ENCODE results near the gene ARHGEF39. TPM values are rescaled to one million over a fixed set of nuclear protein-coding genes. Genes with fewer than 3 reads are reported as not detected.

Gene ARHGEF39
- total RNA-seq, 1 experiment from 2014 or later: 15.4 TPM

DNA sequence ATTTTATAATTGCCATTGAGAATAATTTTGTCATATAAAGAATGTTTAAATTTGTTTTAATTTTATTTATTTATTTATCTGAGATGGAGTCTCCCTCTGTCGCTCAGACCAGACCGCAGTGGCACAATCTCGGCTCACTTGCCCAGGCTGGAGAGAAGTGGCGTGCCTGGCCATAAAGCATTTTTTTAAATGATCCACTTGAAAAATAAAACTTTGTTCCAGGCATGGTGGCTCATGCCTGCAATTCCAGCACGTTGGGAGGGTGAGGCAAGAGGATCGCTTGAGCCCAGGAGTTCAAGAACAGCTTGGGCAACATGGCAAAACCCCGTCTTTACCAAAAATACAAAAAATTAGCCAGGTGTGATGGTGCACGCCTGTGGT, 12.2 kb downstream of the ARHGEF39 start:
- DNase-seq: no peak
- peaks cover 7% of the 10 kb centered on the region for H3K4me1 Mint-ChIP-seq (ENCODE audit: low read depth, unreplicated experiment)
- BruUV-seq (replicated peaks): no TSS peak
- TF ChIP-seq, protein P1, sequence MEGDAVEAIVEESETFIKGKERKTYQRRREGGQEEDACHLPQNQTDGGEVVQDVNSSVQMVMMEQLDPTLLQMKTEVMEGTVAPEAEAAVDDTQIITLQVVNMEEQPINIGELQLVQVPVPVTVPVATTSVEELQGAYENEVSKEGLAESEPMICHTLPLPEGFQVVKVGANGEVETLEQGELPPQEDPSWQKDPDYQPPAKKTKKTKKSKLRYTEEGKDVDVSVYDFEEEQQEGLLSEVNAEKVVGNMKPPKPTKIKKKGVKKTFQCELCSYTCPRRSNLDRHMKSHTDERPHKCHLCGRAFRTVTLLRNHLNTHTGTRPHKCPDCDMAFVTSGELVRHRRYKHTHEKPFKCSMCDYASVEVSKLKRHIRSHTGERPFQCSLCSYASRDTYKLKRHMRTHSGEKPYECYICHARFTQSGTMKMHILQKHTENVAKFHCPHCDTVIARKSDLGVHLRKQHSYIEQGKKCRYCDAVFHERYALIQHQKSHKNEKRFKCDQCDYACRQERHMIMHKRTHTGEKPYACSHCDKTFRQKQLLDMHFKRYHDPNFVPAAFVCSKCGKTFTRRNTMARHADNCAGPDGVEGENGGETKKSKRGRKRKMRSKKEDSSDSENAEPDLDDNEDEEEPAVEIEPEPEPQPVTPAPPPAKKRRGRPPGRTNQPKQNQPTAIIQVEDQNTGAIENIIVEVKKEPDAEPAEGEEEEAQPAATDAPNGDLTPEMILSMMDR (IDR thresholded peaks at IDR 0.05; ENCODE audit: unreplicated experiment): no peak
- no peak overlapping the region for H3K4me3 Mint-ChIP-seq (ENCODE audit: low read depth, unreplicated experiment)
- no peaks in the 10 kb centered on the region for H3K9me3 Mint-ChIP-seq (ENCODE audit: low read depth, unreplicated experiment)
- intact Hi-C loops (cut with micrococcal nuclease; ENCODE audit: unreplicated experiment): no loop called here
- H3K36me3 Mint-ChIP-seq (ENCODE audit: insufficient read depth, unreplicated experiment): peaks cover 10% of the 10 kb centered on the region
- H3K27me3 Mint-ChIP-seq (ENCODE audit: unreplicated experiment): peaks cover 13% of the 10 kb centered on the region
- CTCF ChIA-PET: no interaction called here
- H3K27ac Mint-ChIP-seq (ENCODE audit: unreplicated experiment): no peak overlapping the region

DNA sequence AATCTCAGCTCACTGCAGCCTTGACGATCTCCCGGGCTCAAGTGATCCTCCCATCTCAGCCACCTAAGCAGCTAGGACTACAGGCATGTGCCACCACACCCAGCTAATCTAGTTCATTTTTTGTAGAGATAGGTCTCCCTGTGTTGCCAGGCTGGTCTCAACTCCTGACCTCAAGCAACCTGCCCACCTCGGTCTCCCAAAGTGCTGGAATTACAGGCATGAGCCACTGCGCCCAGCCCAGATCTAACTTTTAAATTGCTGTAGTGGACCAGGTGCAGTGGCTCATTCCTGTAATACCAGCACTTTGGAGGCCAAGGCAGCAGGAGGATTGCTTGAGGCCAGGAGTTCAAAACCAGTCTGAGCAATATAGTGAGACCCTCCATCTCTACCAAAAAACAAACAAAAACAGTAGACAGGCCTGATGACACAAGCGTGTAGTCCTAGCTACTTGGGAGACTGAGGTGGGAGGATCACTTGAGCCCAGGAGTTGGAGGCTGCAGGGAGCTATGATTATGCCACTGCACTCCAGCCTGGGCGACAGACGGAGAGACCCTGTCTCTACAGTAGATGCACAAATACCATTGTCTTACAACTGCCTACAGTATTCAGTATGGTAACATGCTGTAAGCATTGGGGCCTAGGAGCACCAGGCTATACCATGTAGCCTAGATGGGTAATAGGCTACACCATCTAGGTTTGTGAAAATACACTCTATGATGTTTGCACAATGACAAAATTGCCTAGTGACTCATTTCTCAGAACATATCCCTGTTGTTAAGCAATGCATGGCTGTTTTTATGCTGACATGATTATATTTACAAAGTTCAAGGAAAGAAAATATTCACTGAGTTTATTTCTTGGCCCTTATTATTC, 12.8 kb downstream of the ARHGEF39 start:
- Mint-ChIP-seq H3K27ac (ENCODE audit: unreplicated experiment) (no peak overlapping the region), H3K4me1 (ENCODE audit: low read depth, unreplicated experiment) (peaks cover 12% of the 10 kb centered on the region)
- CTCF ChIA-PET: no interaction called here

DNA sequence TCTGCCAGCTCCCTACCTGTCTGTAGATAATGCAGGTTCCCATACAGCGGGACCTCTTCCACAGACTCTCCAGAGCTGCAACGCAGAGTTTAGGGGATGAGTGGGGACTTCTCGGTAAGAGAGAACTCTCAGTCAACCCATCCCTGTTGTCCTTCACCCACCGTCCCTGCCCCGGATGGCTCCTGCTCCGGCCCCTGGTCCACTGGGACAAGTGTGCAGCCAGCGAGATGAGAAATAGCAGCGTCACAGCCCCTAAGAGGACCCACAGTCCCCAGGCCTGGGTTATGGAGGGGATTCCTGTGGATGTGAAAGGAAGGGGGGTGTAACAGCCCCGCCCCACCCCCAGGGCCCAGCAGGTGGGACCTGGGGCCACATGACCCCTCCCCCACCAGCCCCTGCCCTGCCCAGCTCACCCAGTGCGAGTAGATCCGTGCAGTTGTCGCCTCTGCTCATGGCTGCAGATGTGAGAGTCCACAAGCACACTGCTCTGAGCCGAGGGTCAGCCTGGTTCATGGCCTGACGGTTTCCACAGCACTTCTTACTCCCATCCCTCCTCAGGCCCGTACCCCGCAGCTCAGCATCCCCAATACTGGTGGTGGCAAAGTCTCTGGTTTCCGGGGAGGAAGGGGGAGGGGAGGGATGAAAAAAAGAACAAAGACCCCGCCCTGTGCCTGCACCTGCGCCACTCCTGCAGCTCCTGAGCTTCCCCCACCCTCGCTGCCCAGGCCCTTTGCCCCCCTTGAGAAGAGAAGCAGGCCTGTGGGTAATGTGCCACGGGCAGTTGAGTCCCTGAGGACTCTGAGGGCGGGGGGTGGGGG, 14.4 kb downstream of the ARHGEF39 start, which contains the start of gene SIT1:
Gene SIT1 (minus strand): TSS at position 591 of the 818 bp plus-strand sequence. CDS start 78 bp downstream, at position 513.
- CTCF ChIA-PET: no interaction called here
- no TSS peak for BruUV-seq (replicated peaks)
- Mint-ChIP-seq H3K4me1 (ENCODE audit: low read depth, unreplicated experiment) (peaks cover 12% of the 10 kb centered on the region), H3K27me3 (ENCODE audit: unreplicated experiment) (peaks cover 22% of the 10 kb centered on the region), H3K36me3 (ENCODE audit: insufficient read depth, unreplicated experiment) (peaks cover 12% of the 10 kb centered on the region), H3K27ac (ENCODE audit: unreplicated experiment) (no peak within 1 kb of the TSS), H3K4me3 (ENCODE audit: low read depth, unreplicated experiment) (no peak within 1 kb of the TSS), H3K9me3 (ENCODE audit: low read depth, unreplicated experiment) (no peaks in the 10 kb centered on the region)
- DNase-seq: no peak
- TF ChIP-seq, protein P1 (IDR thresholded peaks at IDR 0.05; ENCODE audit: unreplicated experiment): no peak
- intact Hi-C loops (cut with micrococcal nuclease; ENCODE audit: unreplicated experiment): no loop called here

More for the DNA sequence above, 12.8 kb downstream of the ARHGEF39 start:
- Mint-ChIP-seq H3K36me3 (ENCODE audit: insufficient read depth, unreplicated experiment) (peaks cover 3% of the 10 kb centered on the region), H3K27me3 (ENCODE audit: unreplicated experiment) (peaks cover 19% of the 10 kb centered on the region), H3K9me3 (ENCODE audit: low read depth, unreplicated experiment) (no peaks in the 10 kb centered on the region), H3K4me3 (ENCODE audit: low read depth, unreplicated experiment) (no peak overlapping the region)
- TF ChIP-seq, protein P1 (IDR thresholded peaks at IDR 0.05; ENCODE audit: unreplicated experiment): no peak
- BruUV-seq (replicated peaks): no TSS peak
- intact Hi-C loops (cut with micrococcal nuclease; ENCODE audit: unreplicated experiment): no loop called here
- DNase-seq: no peak

DNA sequence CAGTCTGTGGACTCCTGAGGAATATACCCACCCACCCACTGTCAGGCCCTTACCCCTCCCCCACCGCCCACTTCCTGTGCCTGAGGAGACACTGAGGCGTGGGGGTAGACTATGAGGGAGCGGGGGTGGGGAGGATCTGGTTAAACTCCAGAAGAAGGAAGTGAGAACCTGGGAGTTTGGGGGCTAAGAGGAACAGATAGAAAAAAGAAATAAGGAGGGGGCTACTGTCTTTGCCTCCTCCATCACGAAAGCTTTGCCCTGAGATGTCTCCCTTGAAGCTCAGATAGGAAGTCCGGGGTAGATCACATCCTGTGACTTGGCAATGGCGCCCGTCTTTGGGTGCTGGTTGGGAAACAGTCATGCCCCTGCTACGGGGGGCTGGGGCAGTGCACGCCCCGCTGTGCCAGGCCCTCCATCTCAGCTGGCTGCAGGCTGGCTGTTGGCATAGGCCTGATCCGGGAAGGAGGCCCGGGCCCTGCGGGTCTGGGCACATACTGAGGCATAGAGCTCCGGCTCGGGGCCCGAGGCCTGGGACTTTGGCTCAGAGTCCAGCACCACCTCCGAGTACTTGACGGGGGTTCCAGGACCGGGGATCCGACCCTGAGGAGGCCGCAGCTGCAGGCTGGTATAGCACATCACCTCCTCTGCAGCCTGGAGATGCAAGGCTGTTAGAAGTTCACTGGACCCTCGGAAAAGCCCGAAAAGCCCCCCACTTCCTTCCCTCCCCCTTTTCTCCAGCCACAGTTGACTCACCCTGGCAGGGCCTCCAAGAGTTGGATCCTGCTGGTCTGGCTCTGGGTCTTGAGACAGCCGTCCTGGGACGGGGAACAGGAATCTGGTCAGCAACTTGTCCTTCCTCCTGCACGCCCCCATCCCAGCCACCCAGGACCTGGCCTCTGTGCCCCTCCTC, 15.3 kb downstream of the ARHGEF39 start:
- CTCF ChIA-PET: interaction anchor here (1.1 kb wide), 1 partner anchor 15 kb away, joined by 3 read pairs; the partner anchor contains the start of gene ARHGEF39
- Mint-ChIP-seq H3K36me3 (ENCODE audit: insufficient read depth, unreplicated experiment) (peaks cover 12% of the 10 kb centered on the region), H3K4me3 (ENCODE audit: low read depth, unreplicated experiment) (no peak overlapping the region), H3K27me3 (ENCODE audit: unreplicated experiment) (peaks cover 22% of the 10 kb centered on the region), H3K27ac (ENCODE audit: unreplicated experiment) (no peak overlapping the region), H3K9me3 (ENCODE audit: low read depth, unreplicated experiment) (no peaks in the 10 kb centered on the region), H3K4me1 (ENCODE audit: low read depth, unreplicated experiment) (peaks cover 12% of the 10 kb centered on the region)
- TF ChIP-seq, protein P1 (IDR thresholded peaks at IDR 0.05; ENCODE audit: unreplicated experiment): no peak
- intact Hi-C loops (cut with micrococcal nuclease; ENCODE audit: unreplicated experiment): no loop called here
- no TSS peak for BruUV-seq (replicated peaks)
- DNase-seq: no peak
